Thoracic aorta (tissue), 2 donors: ENCODE measurements around the gene ANKRD16. TPM values are rescaled to one million over a fixed set of nuclear protein-coding genes. Genes with fewer than 3 reads are reported as not detected.
A peak's percentile ranks its signal among the peaks of the same experiment; 100 is the strongest.

ENCODE experiments used
- ATAC-seq: fragments of 150-250 bp; one replicate; pipeline ENCODE4 v1.8.0; 2017; ENCODE audit warnings: low read depth; ENCODE audit not compliant: insufficient number of reproducible peaks, low FRiP score
- DNase-seq: peaks from one replicate; pipeline ENCODE4 v3.0.0-alpha.2; 2020; ENCODE audit warnings: low spot score
- H3K27ac ChIP-seq, 2 donors: fragments of 200-600 bp; sonication (generic); 1 replicate in 1 of 2; 2 replicates in 1 of 2; pipeline ENCODE4 v1.5.1; 2016; ENCODE audit warnings: mild to moderate bottlenecking in 2 of 2, moderate library complexity in 2 of 2
- H3K27me3 ChIP-seq: fragments of 200-600 bp; sonication (generic); replicated peaks from 2 replicates; pipeline ENCODE4 v1.6.0; 2016; ENCODE audit warnings: mild to moderate bottlenecking; ENCODE audit not compliant: insufficient read depth
- H3K36me3 ChIP-seq: fragments of 200-600 bp; sonication (generic); one replicate; pipeline ENCODE4 v1.5.1; 2016
- H3K4me1 ChIP-seq, 2 donors: fragments of 200-600 bp; sonication (generic); 1 replicate in 1 of 2; 2 replicates in 1 of 2; pipeline versions ENCODE4 v1.5.1 to v1.6.0; 2016; ENCODE audit warnings: low read depth in 2 of 2, mild to moderate bottlenecking in 1 of 2; ENCODE audit not compliant: control insufficient read depth in 1 of 2
- H3K4me3 ChIP-seq: fragments of 200-600 bp; sonication (generic); 2 replicates; pipeline ENCODE4 v1.5.1; 2016; ENCODE audit warnings: mild to moderate bottlenecking
- H3K9me3 ChIP-seq: fragments of 200-600 bp; sonication (generic); 2 replicates; pipeline ENCODE4 v1.5.1; 2016
- total RNA-seq, 2 donors: library from RNA; depleted of rRNA; stranded (reverse); fragments of >200 nt; gene quantifications; one replicate each; pipeline versions ENCODE4 v1.1.0 to v1.2.3, GENCODE V29; 2016
- TF ChIP-seq, protein P1 (sequence below): fragments of 200-600 bp; sonication (generic); IDR thresholded peaks from one replicate; pipeline ENCODE4 v1.5.1; 2019; ENCODE audit warnings: antibody characterized with exemption

Gene ANKRD16
- total RNA-seq, 2 donors from 2014 or later = 10.4 to 15.0 TPM

DNA sequence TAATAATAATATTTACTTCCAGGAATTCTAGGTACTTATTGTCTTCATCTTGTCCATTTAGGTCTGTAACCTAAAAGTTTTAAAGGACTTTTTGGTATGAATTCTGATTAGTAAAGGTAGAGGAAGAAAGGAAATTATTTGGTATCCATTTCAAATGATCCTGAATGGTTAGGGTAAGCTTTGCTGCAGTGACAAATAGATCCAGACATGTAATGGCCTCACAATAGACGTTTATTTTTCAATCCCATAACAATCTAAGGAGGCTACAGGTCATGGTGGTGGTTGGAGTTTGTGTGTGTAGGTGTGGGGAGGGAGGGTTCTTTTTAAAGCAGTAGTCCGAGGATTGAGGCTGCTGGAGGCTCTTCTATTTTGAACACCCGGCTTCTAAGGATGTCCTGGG is 5.7 kb upstream of the ANKRD16 start:
- Histone ChIP-seq H3K27me3 (no peaks in the 10 kb centered on the region), H3K4me3 (no peak overlapping the region), H3K4me1 (peaks cover 15 to 24% of the 10 kb centered on the region in 2 donors), H3K9me3 (no peaks in the 10 kb centered on the region), H3K27ac (no peak overlapping the region), H3K36me3 (no peaks in the 10 kb centered on the region)
- no peak for DNase-seq
- TF ChIP-seq, protein P1, sequence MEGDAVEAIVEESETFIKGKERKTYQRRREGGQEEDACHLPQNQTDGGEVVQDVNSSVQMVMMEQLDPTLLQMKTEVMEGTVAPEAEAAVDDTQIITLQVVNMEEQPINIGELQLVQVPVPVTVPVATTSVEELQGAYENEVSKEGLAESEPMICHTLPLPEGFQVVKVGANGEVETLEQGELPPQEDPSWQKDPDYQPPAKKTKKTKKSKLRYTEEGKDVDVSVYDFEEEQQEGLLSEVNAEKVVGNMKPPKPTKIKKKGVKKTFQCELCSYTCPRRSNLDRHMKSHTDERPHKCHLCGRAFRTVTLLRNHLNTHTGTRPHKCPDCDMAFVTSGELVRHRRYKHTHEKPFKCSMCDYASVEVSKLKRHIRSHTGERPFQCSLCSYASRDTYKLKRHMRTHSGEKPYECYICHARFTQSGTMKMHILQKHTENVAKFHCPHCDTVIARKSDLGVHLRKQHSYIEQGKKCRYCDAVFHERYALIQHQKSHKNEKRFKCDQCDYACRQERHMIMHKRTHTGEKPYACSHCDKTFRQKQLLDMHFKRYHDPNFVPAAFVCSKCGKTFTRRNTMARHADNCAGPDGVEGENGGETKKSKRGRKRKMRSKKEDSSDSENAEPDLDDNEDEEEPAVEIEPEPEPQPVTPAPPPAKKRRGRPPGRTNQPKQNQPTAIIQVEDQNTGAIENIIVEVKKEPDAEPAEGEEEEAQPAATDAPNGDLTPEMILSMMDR = no peak
- no peak for ATAC-seq

DNA sequence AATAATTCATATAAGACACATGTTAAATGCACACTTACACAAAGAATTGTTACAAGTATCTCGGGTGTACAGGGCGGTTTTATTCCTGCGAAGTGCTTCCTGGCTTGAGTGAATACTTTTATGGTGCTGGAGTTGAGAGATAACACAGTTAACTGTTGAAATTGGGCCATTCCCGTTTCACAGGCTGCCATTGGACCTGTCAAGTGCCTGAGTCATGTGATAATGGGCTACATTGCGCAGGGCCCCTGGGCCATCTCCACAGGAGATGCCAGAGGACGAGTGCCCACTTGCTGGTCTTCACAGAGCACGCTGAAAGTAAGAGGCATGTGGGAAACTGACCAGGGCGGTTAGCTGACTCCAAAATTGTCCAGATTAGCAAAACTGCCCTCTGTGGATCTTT is 5.2 kb upstream of the ANKRD16 start:
- H3K4me3 ChIP-seq = no peak overlapping the region
- peaks cover 15 to 24% of the 10 kb centered on the region in 2 donors for H3K4me1 ChIP-seq
- H3K27me3 ChIP-seq = no peaks in the 10 kb centered on the region
- DNase-seq = no peak
- no peaks in the 10 kb centered on the region for H3K36me3 ChIP-seq
- no peak for ATAC-seq
- no peak overlapping the region for H3K27ac ChIP-seq
- TF ChIP-seq, protein P1 = no peak
- H3K9me3 ChIP-seq = no peaks in the 10 kb centered on the region

DNA sequence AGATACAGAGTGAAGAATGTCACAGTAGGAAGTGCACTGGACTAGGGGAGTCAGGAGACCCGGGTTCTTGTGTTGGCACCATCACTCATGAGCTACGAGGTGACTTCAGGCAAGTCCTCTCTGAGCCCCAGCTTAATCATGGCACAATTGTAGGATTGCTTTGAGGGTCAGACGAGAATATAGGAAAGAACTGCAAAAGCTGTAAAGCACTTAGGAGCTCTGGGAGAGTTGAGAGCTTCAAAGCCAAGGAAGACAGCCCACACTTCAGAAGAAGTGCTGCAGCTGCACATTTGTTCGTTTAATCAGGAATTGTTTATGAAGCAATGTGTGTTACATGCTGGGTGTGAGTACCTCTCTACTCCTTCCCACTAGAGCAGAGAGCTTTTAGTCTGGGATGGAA is 4.7 kb upstream of the ANKRD16 start:
- no peak for ATAC-seq

DNA sequence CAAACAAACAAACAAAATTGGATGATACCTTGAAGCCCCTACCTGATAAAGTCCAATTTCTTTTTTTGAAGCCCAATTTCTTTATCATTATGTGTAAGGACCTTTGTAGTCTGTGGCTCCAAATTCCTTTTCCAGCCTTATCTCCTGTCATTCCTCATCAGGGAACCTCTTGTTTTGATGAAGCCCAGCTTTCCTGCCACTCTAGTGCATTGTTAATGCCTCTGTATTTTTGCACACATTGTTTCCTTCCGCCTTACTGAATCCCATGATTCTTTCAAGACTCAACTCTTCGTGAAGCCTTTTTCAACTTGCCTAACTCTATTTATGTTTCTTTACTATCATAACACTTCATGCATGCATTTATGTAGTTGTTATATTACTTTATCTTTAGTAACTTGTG is 3.6 kb upstream of the ANKRD16 start:
- H3K27ac ChIP-seq = no peak overlapping the region
- TF ChIP-seq, protein P1 = no peak
- no peak for DNase-seq
- H3K27me3 ChIP-seq = no peaks in the 10 kb centered on the region
- no peak for ATAC-seq
- H3K9me3 ChIP-seq = no peaks in the 10 kb centered on the region
- peaks cover 15 to 28% of the 10 kb centered on the region in 2 donors for H3K4me1 ChIP-seq
- no peaks in the 10 kb centered on the region for H3K36me3 ChIP-seq
- H3K4me3 ChIP-seq = no peak overlapping the region

More for the DNA sequence above, 4.7 kb upstream of the ANKRD16 start:
- Histone ChIP-seq H3K9me3 (no peaks in the 10 kb centered on the region), H3K27ac (no peak overlapping the region), H3K27me3 (no peaks in the 10 kb centered on the region), H3K4me1 (peaks cover 15 to 24% of the 10 kb centered on the region in 2 donors), H3K4me3 (no peak overlapping the region), H3K36me3 (no peaks in the 10 kb centered on the region)
- TF ChIP-seq, protein P1 = no peak
- no peak for DNase-seq

DNA sequence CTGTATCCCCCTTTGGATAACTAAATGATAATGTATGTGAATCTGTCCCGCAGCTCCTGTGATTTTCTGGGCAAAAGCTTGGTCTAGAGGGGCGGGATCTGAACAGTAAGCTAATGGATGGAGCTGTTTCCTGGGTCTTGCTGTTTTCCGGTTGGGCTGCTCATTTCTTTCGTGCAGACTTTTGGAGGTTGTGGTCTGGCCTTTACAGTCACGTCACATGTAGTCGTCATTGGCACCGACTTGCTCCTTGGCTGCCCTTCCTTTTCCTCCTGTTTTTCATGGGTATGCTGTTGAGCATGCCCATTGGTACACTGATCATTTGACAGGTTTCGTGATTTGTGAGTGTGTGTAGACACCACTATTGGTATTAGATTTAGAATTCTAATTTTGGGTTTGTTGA is 2.3 kb upstream of the ANKRD16 start:
- peak overlapping the region; percentile 13 for H3K4me3 ChIP-seq
- TF ChIP-seq, protein P1 = no peak
- H3K36me3 ChIP-seq = no peaks in the 10 kb centered on the region
- H3K27me3 ChIP-seq = no peaks in the 10 kb centered on the region
- ATAC-seq (no peak), DNase-seq (no peak)
- peaks cover 21 to 39% of the 10 kb centered on the region in 2 donors for H3K4me1 ChIP-seq
- H3K27ac ChIP-seq = peak overlapping the region in 1 of 2 donors; percentile 10
- H3K9me3 ChIP-seq = no peaks in the 10 kb centered on the region
